Hepatocyte (in vitro differentiated cells): ENCODE measurements around the gene ANKRD13A.

Experiments used
- EZH2 ChIP-seq: fragments of 200-600 bp; sonication (generic); IDR thresholded peaks from 2 replicates; pipeline ENCODE4 v1.6.1; 2016; ENCODE audit warnings: antibody characterized with exemption, mild to moderate bottlenecking, borderline replicate concordance
- EZH2phosphoT487 ChIP-seq: fragments of 200-600 bp; sonication (generic); IDR thresholded peaks from one replicate; pipeline ENCODE4 v1.6.1; 2018; ENCODE audit warnings: antibody characterized with exemption, mild to moderate bottlenecking, low read depth, moderate library complexity; ENCODE audit not compliant: unreplicated experiment, severe bottlenecking
- TF ChIP-seq, protein P1 (sequence below): fragments of 200-600 bp; sonication (generic); IDR thresholded peaks from 2 replicates; pipeline ENCODE4 v1.5.1; 2016; ENCODE audit warnings: antibody characterized with exemption, mild to moderate bottlenecking; ENCODE audit not compliant: poor library complexity

DNA sequence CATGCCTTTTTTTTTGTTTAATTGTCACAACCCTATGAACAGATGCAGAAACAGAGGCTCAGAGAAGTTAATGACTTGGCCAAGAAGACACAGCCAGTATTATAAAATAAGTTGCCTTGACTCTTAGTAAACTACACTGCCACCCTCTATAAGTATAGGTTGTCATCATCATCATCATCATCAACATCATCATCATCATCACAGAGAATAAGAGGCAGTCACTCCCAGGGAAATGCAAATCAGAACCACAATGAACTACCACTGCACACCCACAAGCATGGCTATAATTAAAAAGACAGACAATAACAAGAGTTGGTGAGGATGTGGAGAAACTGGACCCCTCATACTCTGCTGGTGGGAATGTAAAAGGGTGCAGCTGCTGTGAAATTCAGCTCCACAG, 72.3 kb downstream of the ANKRD13A start:
- TF ChIP-seq, protein P1, sequence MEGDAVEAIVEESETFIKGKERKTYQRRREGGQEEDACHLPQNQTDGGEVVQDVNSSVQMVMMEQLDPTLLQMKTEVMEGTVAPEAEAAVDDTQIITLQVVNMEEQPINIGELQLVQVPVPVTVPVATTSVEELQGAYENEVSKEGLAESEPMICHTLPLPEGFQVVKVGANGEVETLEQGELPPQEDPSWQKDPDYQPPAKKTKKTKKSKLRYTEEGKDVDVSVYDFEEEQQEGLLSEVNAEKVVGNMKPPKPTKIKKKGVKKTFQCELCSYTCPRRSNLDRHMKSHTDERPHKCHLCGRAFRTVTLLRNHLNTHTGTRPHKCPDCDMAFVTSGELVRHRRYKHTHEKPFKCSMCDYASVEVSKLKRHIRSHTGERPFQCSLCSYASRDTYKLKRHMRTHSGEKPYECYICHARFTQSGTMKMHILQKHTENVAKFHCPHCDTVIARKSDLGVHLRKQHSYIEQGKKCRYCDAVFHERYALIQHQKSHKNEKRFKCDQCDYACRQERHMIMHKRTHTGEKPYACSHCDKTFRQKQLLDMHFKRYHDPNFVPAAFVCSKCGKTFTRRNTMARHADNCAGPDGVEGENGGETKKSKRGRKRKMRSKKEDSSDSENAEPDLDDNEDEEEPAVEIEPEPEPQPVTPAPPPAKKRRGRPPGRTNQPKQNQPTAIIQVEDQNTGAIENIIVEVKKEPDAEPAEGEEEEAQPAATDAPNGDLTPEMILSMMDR, result no peak
- no peak for TF ChIP-seq EZH2
- TF ChIP-seq EZH2phosphoT487, result no peak
